HG02759 (cell line): ENCODE results near the gene IFNA21.
"Not testable (repeated sequence)": the region's sequence is repeated elsewhere in the genome, so short reads cannot be mapped to it uniquely, and the experiment has no call there.

Source experiments
- ATAC-seq: cut with Tn5 transposase; IDR thresholded peaks from one replicate; pipeline ENCODE4 v1.9.1; 2021; ENCODE audit warnings: mild to moderate bottlenecking, moderate library complexity; ENCODE audit not compliant: unreplicated experiment

The IFNA21 gene

GRCh38 chr9:21166560-21166959 is at the start of gene IFNA21:
Gene IFNA21, minus strand, starts transcription at chr9:21166660. Its CDS starts 48 bp downstream, at chr9:21166612.
- ATAC-seq: not testable (repeated sequence)

GRCh38 chr9:21213411-21214326 is 47.2 kb upstream of the IFNA21 start:
- peak; percentile 76 for ATAC-seq

GRCh38 chr9:21212160-21212559 is 45.7 kb upstream of the IFNA21 start:
- not testable (repeated sequence) for ATAC-seq

- ATAC-seq: not testable (repeated sequence)
Measured at GRCh38 chr9:21210782-21211181, 44.3 kb upstream of the IFNA21 start.

DNA sequence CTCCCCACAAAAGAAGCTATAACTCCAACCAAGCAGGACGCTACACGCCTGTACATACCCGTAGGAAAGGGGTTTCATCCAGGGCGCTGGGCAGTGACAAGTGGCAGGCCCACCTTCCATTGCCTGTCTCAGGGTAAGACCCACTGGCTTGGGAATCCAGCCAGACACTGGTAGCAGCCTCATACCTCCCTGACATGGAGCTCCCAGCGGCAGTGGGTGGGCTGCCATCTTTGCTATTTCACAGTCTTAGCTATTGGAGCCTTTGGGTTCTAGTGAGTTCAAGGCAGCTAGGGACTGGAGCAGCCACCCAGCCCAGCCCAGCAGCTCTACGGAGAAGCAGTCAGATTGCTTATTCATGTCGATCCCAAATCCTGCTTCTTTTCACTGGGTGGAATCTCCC is 43.9 kb upstream of the IFNA21 start:
- no peak for ATAC-seq

GRCh38 chr9:21207043-21207442 is 40.6 kb upstream of the IFNA21 start, which contains the start of gene IFNA10:
Gene IFNA10, minus strand, starts transcription at chr9:21207143. Its CDS starts 46 bp downstream, at chr9:21207097.
- not testable (repeated sequence) for ATAC-seq

GRCh38 chr9:21205204-21205603 is 38.7 kb upstream of the IFNA21 start:
- ATAC-seq: no peak

DNA sequence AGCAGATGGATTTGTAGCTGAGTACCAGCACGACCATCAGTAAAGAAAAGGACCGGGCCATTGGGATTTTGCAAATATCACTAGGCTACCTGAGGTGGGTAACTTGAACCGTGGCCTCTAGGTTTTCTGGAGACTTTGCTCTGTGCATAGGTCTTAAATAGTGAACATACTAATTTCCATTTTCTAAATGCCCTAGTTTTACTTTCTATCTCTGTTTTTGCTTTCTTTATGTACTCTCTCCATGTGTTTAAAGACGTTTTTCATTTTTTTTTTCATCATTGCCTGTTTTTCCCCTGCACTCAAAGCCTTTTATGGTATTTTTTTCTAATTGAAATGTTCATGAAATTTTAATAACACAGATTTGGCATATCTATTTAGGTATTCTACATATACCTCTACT is 35.6 kb upstream of the IFNA21 start, which contains the start of gene IFNA7:
IFNA7 (minus strand) TSS at position 101 of the 400 bp plus-strand sequence; CDS start at position 61, 40 bp downstream.
- ATAC-seq: not testable (repeated sequence)

- ATAC-seq: peak; percentile 96
Measured at GRCh38 chr9:21194867-21195776, 28.7 kb upstream of the IFNA21 start.

DNA sequence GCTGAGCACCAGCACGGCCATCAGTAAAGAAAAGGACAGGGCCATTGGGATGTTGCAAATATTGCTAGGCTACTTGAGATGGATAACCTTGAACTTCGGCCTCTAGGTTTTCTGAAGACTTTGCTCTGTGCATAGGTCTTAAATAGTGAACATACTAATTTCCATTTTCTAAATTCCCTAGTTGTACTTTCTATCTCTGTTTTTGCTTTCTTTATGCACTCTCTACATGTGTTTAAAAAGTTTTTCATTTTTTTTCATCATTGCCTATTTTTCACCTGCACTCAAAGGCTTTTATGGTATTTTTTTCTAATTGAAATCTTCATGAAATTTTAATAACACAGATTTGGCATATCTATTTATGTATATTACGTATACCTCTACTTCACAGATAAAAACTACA is 21.0 kb upstream of the IFNA21 start, which contains the start of gene IFNA4:
IFNA4 (minus strand) TSS at position 101 of the 400 bp plus-strand sequence; CDS start at position 45, 56 bp downstream.
- not testable (repeated sequence) for ATAC-seq

DNA sequence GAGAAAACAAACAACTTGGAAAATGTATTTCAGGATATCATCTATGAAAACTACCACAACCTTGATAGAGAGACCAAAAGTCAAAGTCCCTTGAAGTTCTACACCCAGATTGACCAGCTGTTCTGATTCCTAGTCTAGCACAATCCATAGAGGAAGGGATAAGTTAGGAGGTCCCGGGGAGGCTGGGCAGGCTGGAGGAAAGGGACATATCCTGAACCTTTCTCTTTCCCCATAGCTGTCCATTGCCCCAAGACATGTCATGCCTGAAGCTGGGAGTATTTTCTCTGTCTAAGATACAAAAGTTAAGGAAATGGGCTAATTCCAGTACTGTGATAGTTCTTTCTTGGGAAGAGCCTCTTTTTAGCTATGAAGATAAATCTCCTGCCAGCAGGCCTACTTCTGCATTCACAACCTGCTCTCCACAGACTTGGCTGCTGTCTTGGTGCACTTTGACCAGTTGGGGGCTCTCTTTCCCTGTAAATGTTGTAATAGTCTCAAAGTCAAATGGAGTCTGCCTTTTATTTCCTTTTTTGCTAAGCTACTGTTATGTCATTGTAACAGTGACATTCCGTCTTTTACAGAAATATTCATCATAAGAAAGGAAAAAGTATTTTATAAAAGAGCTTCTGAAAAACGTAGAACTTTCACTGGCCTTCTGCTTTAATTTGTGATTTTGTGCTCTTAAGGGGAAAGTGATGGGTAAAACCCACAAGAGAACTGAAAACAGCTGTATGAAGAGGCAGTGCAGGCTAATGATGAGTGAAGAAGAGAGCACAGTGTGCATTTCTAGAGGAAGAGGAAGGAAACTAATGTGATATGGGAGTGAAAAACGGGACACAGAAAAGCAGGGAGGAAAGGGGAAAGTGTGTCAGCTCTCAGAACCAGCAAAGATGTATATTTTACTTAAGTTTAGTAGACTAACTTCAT is 16.6 kb upstream of the IFNA21 start:
- peak; percentile 97 for ATAC-seq

DNA sequence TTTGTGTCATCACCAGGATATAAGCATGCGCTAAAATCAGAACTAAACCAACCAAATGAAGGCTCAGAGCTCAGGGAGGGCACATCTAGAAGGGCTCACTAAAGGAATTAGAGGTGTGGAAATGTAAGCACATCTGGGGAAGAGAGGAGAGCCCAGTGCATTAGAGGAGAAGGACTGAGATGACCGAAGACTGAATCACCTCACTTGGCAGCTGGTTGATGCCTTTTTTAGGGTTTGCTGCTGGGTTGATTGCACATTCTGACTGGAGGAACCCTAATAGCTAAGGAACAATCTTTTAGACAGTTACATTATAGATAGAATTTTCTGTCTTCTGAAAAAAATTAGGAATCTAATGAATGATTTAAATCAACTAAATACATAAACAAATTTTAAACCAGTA is 8.2 kb upstream of the IFNA21 start:
- no peak for ATAC-seq

DNA sequence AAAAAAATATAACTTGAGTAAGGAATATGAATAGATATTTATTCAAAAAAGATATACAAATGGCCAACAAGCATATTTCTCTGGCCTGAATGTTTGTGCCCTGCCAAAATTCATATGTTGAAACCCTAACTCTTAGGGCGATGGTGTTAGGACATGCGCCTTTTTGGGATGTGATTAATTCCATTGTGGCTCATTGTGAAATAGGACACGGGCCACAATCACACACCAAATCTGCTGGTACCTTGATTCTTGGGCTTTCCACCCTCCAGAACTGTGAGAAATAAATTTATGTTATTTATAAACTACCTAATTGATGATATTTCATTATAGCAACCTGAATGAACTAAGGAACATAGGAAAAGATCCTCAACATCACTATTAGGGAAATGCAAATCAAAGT is 5.7 kb upstream of the IFNA21 start:
- ATAC-seq: no peak

DNA sequence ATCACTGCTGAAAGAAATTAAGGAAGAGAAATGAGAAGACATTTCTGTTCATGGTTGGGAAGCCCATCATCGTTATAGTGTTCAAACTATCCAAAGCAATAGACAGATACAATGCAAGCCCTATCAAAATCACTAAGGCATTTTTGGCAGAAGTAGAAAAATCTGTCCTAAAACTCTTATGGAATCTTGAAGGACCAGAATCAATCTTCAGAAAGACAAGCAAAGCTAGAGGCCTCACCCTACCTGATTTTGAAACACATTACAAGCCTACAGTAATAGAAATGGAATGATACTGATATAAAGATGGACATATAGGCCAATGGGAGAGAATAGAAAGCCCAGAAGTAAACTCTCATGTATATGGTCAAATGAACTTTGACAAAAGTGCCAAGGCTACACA is 4.9 kb upstream of the IFNA21 start:
- ATAC-seq: no peak

DNA sequence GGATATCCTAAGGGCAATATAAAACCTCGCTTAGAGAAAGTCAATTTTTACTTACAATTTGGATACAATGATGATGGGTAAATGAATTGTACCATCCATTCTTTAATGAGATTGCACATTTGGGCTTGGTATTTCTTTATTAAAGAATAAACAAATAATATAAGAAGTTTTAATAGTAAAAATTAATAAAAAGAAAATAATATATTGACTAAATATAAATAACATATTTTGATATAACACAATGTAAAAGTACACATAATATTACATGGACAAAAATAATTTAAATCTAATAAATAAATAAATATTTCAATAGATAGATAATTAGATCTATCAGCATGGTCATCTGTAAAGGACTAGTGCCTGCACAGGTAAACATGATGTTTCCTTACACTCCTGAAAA is 944 bp downstream of the IFNA21 start:
- ATAC-seq: no peak

DNA sequence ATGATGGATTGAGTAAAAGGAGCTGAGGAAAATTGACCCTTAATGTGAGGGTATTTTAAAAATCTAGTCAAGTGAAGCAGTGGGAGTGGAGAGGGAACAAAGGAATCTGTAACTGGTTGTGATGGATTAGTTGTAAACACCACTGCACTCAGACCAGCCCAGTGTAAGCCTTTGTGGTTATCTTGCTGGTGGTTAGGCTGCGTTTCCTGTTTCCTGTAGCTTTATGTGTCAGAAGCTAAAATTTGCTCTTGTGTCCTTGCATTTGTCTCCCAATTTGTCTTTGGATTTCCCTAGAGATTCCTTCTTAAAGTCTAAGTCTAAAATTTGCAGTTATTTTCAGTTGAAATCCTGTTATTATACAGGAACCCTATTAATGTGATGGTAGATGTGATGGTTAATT is 6.3 kb downstream of the IFNA21 start:
- peak; percentile 91 for ATAC-seq

GRCh38 chr9:21155501-21155900 is 11.0 kb downstream of the IFNA21 start:
- no peak for ATAC-seq

DNA sequence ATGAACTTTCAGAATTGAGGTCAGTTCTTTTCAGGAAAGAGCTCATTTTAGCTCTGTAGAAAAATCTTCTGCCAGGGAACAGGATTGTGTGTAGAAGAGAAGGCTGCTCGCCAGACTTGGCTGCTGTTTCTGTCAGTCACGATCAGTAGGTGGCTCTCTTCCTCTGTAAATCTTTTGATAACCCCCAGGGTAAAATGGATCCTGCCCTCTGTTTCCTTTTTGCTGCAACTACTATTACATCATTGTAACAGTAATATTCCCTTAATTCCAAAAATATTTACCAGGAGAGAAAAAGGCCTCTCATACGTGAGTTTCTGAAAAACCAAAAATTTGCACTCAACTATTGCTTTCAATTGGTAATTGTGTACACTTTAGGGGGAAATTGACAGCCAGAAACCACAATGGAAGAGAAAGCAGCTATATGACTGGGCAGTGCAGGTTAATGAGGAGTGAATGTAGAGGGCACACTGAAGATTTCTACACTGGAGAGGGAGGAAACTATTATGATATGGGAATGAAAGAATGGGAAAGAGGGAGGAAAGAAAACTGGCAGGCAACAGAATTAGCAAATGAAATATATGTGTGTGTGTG is 12.3 kb downstream of the IFNA21 start:
- ATAC-seq: peak; percentile 94

DNA sequence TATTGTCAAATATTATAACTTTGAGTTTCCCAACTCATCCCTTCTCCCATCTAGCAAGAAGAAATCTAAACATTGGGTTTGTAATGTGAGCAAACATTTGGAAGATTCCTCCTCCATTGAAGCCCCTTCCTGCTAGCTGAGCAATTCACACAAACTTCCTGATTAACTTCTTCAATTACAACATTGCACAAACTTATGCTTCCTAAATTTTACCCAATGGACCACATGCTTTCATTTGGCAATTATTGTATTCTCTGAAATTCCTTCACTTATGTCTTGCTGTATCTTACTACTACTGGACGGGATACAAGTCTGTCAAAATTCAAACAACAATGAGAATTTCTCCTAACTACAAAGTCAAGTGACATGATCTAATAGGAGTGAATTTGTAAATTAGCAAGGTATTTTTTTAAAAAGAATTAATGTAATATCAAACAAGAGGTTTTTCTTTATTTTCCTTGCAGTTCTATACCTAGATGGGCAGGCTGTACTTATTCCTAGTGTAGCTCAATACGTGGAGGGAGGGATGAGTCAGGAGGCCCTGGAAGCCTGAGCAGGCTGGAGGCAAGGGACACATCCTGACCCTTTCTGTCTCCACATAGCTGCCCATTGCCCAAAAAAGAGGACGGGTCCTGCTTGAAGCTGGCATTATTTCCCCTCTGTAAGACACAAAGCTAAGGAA is 13.0 kb downstream of the IFNA21 start:
- peak; percentile 45 for ATAC-seq
